Measurements from ENCODE around the gene ARPC5.
A peak's percentile ranks its signal among the peaks of the same experiment; 100 is the strongest.

Gene ARPC5

DNA sequence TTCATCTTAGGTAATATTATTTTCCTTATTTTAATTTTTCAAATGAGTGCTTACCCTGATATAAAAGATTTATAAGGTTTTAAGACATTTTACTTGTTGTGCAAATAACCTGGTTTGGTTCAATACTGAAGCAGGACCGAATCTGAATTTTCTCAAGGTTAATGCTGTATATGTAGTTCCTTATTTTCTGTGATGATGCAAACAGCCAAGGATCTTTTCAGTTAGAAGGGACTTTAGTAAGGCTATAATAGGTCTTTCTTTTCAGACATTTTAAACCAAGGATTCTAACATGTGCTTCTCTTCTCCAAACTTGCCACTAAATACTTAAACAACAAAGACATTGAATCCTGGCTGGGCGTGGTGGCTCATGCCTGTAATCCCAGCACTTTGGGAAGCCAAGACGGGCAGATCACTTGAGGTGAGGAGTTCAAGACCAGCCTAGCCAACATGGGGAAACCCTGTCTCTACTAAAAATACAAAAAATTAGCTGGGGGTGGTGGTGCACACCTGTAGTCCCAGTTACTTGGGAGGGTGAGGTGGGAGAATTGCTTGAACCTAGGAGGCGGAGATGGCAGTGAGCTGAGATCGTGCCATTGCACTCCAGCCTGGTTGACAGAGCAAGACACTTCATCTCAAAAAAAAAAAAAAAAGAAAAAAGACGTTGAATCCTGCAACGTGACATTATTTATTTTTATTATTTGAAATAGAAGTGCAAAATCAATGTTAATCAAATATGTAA, 3.2 kb upstream of the ARPC5 start:
- no peak overlapping the region for H3K9ac ChIP-seq (ENCODE audit: low read depth, low read length)
- no peak overlapping the region for H3K27ac ChIP-seq (ENCODE audit: low read length)
- ATAC-seq (ENCODE audit: insufficient read depth, low read depth) (no peak), DNase-seq (no peak)
- H3K36me3 ChIP-seq (ENCODE audit: insufficient read depth, low read length): no peaks in the 10 kb centered on the region; the same call in 1 of the 2 replicates
- peaks cover 3% of the 10 kb centered on the region for H3K27me3 ChIP-seq (ENCODE audit: insufficient read depth, low read length, poor library complexity)
- H3K4me2 ChIP-seq (ENCODE audit: insufficient read depth, low read length): no peak overlapping the region
- H3K4me1 ChIP-seq (ENCODE audit: insufficient read depth, low read length): peaks cover 17% of the 10 kb centered on the region
- peaks cover 17% of the 10 kb centered on the region for H3K79me2 ChIP-seq (ENCODE audit: insufficient read depth, low read length)
- no peak overlapping the region for H2AFZ ChIP-seq (ENCODE audit: low read depth, low read length)
- no peaks in the 10 kb centered on the region for H3K9me3 ChIP-seq (ENCODE audit: insufficient read depth, low read length, severe bottlenecking)
- H4K20me1 ChIP-seq (ENCODE audit: insufficient read depth, low read length): peaks cover under 1% of the 10 kb centered on the region; the same call in 1 of the 2 replicates
- TF ChIP-seq, protein P1, sequence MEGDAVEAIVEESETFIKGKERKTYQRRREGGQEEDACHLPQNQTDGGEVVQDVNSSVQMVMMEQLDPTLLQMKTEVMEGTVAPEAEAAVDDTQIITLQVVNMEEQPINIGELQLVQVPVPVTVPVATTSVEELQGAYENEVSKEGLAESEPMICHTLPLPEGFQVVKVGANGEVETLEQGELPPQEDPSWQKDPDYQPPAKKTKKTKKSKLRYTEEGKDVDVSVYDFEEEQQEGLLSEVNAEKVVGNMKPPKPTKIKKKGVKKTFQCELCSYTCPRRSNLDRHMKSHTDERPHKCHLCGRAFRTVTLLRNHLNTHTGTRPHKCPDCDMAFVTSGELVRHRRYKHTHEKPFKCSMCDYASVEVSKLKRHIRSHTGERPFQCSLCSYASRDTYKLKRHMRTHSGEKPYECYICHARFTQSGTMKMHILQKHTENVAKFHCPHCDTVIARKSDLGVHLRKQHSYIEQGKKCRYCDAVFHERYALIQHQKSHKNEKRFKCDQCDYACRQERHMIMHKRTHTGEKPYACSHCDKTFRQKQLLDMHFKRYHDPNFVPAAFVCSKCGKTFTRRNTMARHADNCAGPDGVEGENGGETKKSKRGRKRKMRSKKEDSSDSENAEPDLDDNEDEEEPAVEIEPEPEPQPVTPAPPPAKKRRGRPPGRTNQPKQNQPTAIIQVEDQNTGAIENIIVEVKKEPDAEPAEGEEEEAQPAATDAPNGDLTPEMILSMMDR (IDR thresholded peaks at IDR 0.05; ENCODE audit: borderline replicate concordance, extremely low read depth, low read length, poor library complexity, severe bottlenecking): no peak
- no peak for TF ChIP-seq EZH2 (IDR thresholded peaks at IDR 0.05; ENCODE audit: borderline replicate concordance, low read depth, low read length, severe bottlenecking)
- no peak overlapping the region for H3K4me3 ChIP-seq (ENCODE audit: low read depth in 1 of 2, low read length in 2 of 2)

DNA sequence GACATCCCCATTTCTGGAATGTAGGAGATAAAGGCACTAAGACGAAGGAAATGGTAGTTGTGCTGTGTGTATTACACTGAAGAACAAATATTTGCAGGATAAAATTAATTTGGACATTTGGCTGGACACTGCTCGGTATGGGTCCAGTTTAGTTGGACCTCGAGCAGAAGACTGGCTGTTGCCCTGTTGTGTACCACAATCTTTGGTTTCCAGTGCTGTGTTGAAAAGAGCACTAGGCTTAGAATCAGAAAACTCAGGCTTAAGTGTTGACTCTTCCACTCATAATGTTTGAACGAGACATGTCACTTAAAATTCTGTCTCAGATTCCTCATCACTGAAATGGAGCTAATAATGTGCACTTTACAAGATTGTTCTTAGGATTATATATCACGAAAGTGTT, 1.2 kb upstream of the ARPC5 start:
- peaks cover 38% of the 10 kb centered on the region for H3K4me1 ChIP-seq (ENCODE audit: insufficient read depth, low read length)
- H4K20me1 ChIP-seq (ENCODE audit: insufficient read depth, low read length): peaks cover 18% of the 10 kb centered on the region; the same call in 1 of the 2 replicates
- H3K9ac ChIP-seq (ENCODE audit: low read depth, low read length): no peak overlapping the region
- peaks cover 38% of the 10 kb centered on the region for H3K79me2 ChIP-seq (ENCODE audit: insufficient read depth, low read length)
- H3K36me3 ChIP-seq (ENCODE audit: insufficient read depth, low read length): peaks cover 15% of the 10 kb centered on the region
- no peaks in the 10 kb centered on the region for H3K9me3 ChIP-seq (ENCODE audit: insufficient read depth, low read length, severe bottlenecking)
- peaks cover 3% of the 10 kb centered on the region for H3K27me3 ChIP-seq (ENCODE audit: insufficient read depth, low read length, poor library complexity)
- peak overlapping the region; percentile 96; the same call in 1 of the 2 replicates for H3K4me2 ChIP-seq (ENCODE audit: insufficient read depth, low read length)
- H2AFZ ChIP-seq (ENCODE audit: low read depth, low read length): no peak overlapping the region
- H3K4me3 ChIP-seq (ENCODE audit: low read depth in 1 of 2, low read length in 2 of 2): no peak overlapping the region
- DNase-seq: no peak
- H3K27ac ChIP-seq (ENCODE audit: low read length): no peak overlapping the region
- no peak for TF ChIP-seq EZH2 (IDR thresholded peaks at IDR 0.05; ENCODE audit: borderline replicate concordance, low read depth, low read length, severe bottlenecking)
- TF ChIP-seq, protein P1 (IDR thresholded peaks at IDR 0.05; ENCODE audit: borderline replicate concordance, extremely low read depth, low read length, poor library complexity, severe bottlenecking): no peak
- ATAC-seq (ENCODE audit: insufficient read depth, low read depth): no peak

DNA sequence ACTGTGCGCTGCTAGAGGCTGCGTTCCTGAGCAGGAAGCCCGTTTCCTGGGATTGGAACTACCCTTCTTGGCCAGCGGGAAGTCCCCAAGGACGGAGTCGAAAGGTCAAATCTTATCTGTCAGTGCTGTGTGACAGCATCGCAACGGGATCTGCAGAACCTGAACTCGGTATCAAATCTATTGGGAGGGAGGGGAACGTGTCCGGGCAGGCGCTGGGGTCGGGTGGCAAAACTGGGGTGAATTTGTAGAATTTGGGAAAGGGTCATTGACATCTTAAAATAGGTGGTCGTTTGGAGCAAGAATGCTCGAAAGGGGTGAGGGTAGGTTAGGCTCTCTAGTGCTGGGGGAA, 725 bp upstream of the ARPC5 start:
- peak overlapping the region; percentile 96 for H3K4me2 ChIP-seq (ENCODE audit: insufficient read depth, low read length)
- H3K36me3 ChIP-seq (ENCODE audit: insufficient read depth, low read length): peaks cover 17% of the 10 kb centered on the region
- no peak for DNase-seq
- H3K27me3 ChIP-seq (ENCODE audit: insufficient read depth, low read length, poor library complexity): peaks cover 3% of the 10 kb centered on the region
- H3K27ac ChIP-seq (ENCODE audit: low read length): peak overlapping the region; percentile 75; the same call in 1 of the 2 replicates
- peaks cover 20% of the 10 kb centered on the region; the same call in 1 of the 2 replicates for H4K20me1 ChIP-seq (ENCODE audit: insufficient read depth, low read length)
- H3K9ac ChIP-seq (ENCODE audit: low read depth, low read length): peak overlapping the region; percentile 95
- TF ChIP-seq, protein P1 (IDR thresholded peaks at IDR 0.05; ENCODE audit: borderline replicate concordance, extremely low read depth, low read length, poor library complexity, severe bottlenecking): no peak
- TF ChIP-seq EZH2 (IDR thresholded peaks at IDR 0.05; ENCODE audit: borderline replicate concordance, low read depth, low read length, severe bottlenecking): peak; percentile 54
- peak overlapping the region; percentile 96 to 99; a peak in 3 of 4 replicates for H3K4me3 ChIP-seq (ENCODE audit: low read depth in 1 of 2, low read length in 2 of 2)
- peaks cover 40% of the 10 kb centered on the region for H3K4me1 ChIP-seq (ENCODE audit: insufficient read depth, low read length)
- no peak for ATAC-seq (ENCODE audit: insufficient read depth, low read depth)
- H3K79me2 ChIP-seq (ENCODE audit: insufficient read depth, low read length): peaks cover 42% of the 10 kb centered on the region
- H2AFZ ChIP-seq (ENCODE audit: low read depth, low read length): peak overlapping the region; percentile 92
- H3K9me3 ChIP-seq (ENCODE audit: insufficient read depth, low read length, severe bottlenecking): no peaks in the 10 kb centered on the region

Data from DND-41 (cell line).